ENCODE results near the gene ADAT3.

The ADAT3 gene

DNA sequence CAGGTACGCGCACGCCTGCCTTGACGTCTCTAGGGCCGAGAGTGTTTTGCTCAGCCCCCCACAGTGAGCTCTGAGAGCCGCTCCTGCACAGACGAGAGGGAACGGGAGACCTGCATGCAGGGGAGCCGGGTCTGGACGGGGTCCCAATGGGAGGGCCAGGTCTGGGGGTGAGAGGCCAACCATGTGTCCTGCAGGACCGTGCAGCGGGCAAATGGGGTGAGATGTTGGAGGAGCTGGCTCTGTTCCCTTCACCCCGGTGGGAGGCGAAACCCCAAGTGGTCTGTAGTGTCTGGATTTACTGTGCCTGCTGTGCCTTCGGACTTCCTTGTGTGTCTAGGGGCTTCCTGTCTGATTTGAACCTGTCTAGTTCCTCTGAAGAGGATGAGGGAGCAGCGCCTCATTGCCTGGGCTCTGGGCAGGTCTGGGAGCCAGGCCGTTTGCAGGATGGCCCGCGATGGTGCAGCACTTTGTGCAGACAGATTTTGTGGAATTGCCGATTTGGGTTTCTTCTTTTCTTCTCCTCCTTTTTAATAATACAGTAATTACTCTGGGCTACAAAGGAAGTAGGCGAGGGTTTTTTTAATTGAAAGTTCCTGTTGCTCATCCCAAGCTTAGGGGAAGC, 37.8 kb downstream of the ADAT3 start:
- DNase-seq = no peak

DNA sequence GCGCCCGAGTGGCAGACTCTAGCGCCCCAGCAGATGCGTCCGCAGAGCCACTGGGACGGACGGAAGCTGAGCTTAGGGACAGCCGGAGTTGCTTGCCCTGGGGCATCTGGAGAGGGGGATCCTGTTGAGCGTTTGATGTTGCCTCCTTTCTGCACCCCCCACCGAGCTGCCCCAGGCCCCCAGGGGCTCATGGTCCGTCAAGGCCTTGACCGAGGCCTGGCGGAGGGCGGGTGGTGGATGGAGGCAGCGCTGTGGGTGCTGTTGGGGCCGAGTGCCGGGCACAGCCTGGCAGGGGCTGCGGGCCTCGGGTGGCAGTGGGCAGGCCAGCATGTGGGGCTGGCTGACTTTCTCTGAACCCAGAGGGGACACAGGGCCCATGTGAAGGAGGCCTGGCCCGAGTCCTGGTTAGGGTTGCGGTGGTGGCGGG, 38.5 kb downstream of the ADAT3 start:
- DNase-seq = no peak

DNA sequence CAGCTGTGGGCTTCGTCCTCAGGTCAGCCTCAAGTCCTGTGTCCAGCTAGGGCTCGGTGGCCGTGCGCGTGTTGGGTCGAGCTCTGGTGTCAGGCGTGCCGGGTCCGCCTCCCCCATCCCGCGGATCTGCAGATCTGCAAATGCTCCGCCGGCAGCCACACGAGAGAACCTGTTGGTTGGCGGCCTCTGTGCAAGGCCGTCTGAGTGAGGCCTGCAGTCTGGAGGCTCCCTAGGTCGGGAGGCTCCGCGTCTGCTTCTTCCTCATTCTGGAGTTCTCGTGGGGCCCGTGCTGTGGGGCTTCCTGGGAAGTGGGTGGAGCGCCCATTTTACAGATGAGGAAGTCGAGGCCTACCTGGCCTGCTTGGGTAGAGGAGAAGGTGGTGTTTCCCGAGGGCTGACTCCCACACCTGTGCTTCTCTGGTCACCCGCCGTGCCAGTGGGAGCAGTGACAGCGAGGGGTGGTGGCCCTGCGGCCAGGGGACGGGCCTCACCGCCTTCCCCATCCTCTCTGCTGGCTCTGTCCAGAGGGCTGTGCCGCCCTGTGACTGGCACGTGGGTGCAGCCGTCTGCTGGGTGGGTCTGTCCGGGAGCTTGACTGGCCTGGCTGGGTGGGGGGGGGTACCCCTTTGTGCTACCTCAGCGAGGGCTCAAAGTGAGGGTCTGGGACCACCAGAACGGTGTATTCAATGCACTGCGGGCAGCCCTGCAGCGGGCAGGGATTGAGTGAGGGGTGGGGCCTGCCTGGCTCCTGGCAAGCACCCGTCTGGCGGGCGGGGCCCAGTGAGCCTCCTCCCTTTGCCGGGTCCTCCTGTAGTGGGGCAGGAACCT, 39.1 kb downstream of the ADAT3 start:
- no peak for DNase-seq

DNA sequence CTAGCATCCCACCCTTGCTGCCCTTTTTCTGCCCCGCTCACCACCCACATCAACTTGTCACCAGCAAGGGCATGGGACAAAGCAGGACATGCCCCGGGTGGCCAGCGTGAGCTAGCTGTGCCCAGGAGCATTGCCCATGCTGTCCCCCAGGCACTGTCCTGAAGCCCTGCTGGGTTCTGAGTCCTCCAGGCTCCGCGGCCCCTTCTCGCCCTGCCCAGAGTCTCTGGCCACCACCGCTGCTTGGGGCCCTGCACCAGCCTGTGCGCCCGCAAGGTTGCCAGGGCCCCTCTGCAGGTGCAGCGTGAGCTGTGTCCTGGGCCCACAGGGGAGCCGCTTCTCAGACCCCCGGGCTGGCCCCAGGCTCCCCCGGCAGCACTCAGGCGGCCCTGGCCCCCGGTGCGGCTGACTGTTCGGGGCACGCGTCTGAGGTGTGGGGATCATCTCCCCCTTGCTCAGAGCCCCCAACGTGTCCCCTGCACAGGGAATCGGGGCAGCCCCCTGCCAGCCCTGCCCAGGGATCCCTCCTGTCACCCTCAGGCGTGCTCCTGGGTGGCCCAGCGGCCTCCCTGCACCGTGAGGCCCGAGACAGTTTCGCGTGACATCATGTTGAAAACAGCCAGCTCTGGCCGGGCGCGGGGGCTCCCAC, 39.8 kb downstream of the ADAT3 start:
- DNase-seq = no peak

DNA sequence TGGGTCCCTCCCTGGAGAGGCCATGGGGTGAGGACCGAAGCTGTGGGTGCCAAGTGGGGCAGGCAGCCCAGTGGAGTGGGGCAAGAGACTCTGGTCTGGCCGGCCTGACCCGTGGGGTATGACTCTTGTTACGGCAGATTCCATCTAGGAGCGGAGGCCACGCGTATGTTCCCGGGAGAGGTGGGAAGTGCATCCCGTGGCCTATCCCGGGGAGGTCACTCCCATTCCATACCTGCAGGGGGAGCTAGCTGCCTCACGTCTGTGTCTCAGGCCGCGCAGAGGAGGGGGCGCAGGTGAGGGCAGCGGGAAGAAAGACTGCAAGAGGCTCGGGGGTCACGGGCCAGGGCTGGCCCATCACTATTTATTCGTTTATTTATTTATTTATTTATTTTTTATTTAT, 40.7 kb downstream of the ADAT3 start:
- peak; percentile 35 for DNase-seq

- DNase-seq = no peak
Measured at GRCh38 chr19:1947651-1948209, 42.5 kb downstream of the ADAT3 start.

DNA sequence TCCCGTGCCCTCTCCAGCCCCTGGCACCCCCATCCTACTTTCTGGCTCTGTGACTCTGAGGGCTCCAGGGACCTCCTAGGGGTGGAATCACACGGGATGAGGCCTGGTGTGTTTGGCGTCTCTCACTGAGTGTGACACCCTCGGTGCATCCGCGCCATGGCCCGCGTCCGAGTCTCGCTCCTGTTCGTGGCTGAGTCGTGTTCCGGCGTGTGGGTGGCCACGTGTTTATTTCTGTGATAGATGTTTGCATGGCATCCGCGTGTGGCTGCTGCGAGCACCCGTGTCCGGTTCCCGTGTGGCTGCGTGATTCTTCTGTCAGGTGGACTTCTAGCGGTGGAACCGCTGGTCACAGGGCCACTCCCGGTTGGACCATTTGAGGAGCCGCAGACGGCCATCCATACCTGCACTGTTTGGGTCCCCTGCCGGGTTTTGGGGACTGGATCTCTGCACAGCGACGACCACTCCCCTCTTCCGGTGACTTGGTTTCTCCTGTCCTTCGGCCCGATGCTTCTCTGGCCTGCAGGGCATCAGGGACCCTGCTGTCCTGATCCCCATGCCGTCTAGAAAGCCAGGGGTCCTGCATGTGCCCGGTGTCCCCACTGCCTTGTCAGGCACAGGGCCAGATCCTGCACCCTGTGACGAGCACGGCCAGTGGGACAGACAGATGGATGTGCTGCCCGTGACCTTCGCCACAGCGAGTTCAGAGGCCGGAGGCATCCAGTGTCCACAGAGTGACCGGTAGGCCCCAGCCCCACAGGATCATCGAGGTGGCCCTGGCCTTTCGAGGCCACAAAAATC, 44.3 kb downstream of the ADAT3 start:
- no peak for DNase-seq

DNA sequence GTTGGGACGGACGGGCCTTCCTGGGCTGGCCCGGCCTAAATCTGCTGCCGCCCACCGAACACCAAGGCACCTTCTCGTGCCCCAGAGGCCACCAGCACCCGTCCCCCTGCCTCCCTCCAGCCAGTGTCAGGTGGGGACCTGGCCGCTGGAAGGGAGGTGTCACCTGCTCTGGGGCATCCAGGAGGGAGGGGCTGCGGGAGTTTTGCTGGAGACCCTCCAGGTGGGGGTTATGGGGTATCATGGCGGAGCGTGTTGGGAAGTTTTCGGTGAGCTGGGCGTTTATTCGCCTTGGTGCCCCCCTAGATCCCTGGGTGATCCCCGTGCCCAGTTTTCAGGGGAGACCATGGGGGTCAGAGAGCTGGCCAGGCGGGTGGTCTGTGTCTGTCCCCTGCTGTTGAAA, 45.4 kb downstream of the ADAT3 start:
- DNase-seq = no peak

GRCh38 chr19:1952635-1953034, 47.4 kb downstream of the ADAT3 start:
- DNase-seq = no peak

DNA sequence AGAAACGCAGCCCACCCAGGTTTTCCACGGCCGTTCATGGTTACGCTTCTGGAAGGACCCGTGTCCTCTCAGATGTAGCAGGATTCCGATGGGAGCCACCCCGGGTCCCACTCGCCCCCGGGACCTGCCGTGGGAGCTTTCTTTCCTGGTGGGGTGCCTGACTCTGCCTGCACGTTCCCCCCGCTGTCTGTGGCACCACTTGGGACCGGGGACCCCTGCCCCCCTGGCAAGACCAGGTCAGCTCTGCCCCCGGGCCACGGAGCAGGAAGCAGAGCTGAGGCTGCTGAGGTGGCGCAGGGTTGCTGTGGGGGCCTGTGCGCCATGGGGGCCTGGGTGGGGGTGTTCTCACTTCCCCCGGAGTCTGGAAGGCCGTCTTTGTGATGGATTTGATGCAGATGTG, 47.8 kb downstream of the ADAT3 start:
- DNase-seq = no peak

- no peak for DNase-seq
Measured at GRCh38 chr19:1953441-1954094, 48.4 kb downstream of the ADAT3 start.

DNA sequence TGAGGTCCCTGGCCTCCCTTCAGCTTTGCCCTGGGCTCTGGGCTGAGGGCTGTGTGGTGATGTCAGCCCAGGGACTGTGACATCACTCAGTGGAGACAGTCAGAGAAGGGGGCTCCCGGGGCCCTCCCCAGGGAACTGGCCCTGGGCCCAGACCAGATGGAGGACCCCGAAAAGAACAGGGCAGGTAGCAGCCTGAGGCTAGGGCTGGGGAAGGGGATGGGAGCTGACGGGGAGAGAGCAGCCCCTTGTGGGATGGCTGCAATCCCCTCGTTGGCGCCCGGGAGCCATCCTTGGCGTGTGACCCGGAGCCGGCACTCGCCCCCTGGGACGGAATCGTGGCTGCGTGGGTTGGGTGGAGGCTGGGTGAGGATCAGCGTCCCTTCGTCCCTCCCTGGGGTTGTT, 49.3 kb downstream of the ADAT3 start:
- DNase-seq = no peak

DNA sequence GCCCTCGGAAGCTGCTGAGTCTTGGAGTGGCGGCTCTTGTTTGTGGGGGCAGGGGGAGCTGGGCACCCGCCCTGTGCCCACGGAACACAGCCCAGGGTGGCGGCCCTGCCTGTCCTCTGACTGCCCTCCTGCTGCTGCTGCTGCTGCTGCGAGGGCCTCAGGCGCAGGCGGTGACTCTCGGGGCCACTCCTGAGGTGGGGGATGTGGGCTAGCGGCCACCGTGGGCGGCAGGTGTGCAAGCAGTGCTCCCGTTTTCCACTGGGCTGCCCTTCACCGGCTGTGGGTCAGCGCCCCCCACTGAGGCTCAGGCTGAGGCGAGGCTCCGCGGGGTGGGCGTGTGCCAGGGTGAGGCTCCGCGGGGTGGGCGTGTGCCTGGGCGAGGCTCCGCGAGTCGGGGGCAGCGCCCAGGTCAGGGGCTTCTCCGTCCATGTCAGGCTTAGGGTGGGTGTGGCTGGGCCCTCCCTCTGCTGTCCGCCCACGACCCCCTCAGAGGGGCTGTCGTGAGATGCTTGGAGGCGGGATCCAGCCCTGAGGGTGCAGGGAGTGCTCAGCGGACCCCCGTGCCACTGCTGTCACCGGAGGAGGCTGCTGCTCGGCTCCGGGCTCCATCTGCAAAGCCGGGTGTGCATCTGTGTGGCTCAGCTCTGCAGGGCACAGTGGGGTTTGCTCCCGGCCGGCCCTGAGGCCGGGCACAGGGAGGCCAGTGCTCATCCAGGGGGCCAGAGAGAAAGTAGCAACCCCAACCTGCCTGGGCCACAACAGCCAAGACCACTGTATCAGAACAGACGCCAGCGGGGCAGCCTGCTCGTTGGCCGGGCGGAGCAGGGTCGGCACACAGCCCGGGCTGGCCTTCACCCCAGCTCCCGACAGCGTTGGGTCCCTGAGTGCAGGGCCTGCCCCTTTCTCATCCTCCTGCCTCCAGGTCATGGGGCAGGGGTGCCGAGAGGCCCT, 50.2 kb downstream of the ADAT3 start:
- DNase-seq = no peak

GRCh38 chr19:1956122-1956494, 50.9 kb downstream of the ADAT3 start:
- DNase-seq = no peak

- DNase-seq = no peak
Measured at GRCh38 chr19:1956868-1957492, 51.8 kb downstream of the ADAT3 start.

DNA sequence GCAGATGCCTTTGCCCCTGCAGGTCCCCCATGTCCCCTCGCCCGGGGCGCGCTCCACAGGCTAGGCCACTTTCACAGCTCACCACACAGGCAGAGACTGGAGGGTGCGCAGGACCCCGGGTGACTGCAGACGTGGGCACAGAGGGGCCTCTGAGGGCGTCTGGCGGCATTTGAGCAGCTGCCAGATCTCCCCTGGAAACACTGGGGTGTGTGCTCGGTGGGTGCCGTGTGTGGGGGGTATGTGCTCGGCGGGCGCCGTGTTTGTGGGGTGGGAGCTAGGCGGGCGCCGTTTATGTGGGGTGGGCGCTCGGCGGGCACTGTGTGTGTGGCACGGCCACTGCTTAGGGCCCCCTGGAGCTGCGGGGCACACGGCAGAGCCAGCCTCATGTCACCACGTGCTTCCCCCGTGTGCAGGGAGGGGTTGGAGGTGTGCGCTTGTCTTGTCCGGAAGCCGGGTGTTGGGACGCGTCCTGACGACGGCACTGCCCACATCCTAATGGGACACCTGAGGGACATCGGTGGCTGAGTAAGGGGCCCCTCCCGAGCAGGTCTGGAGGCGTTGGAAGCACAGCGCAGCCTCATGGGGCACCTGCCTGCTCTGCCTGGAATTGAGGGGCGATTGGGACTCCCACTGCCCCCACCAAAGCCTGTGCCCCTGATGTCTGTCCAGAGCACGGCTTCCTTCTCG, 52.5 kb downstream of the ADAT3 start:
- no peak for DNase-seq

DNA sequence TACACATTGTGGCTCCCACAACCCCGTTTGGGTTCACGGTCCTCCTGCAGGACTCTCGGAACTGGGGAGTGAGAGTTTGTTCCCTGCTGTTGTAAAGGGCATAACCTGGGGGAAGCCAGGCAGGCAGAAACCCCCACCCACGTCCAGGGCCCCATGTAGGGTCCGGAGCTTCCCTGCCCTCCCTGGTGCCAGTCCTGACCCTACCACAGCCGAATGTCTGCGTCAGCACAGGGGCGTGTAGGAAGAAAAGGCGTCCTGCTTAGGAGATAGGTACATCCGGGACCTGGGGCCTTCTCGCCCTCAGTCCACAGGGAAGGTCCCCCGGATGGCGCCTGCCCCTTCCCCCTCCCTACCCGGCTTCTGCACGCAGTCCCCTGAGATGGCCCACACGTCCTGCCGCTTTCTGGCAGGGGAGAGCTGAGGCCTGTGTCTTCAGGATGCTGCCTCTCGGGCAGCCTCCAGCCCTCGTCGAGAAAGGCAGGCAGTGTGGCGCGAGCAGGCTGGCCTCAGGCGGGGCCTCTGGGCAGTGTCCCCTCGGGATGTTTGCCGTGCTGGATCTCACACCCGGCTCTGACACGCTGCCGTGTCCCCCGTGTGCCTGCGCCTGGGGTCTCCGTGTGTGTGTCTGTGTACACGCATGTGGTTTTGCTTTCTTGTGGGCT, 54.9 kb downstream of the ADAT3 start:
- DNase-seq = no peak

DNA sequence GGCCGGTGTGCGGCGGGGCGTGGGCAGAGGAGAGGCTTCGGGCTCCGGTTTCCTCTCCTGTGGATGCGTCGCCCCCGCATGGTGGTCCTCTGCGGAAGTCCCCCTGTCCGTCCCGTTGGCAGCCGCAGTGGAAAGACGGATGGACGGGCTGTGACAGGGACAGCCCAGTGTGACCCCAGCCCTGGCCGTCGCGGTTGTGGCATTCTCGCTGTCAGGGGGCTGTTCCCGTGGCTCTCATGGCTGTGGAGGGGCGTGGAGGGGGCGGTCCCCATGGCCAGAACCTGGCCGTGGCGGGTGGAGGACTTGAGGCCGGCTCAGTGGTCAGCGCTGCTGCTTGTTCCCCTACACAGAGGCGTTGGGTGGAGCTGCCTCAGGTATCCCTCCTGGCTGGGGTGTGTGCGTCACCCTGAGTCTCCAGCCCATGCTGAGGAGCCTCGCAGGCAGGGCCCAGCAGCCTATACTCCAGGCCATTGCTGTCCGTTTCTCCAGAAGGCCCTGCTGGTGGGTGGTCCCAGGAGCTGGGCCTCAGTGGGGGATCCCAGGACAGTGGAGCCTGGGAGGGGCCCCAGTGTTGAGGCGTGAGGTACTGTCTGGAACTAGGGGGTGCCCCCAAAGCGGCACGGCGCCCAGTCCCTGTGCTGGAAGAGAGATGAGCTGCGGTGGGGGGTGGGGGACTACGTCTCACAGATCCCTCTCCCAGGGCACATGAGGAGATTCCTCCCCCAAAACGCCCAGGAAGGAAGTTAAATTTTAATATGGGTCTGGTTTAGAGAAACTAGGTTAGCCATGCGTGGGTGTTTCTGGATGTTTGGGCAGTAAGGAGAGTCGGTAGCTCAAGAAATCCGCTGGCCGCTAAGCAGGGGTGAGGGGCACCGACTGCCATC, 56.0 kb downstream of the ADAT3 start:
- no peak for DNase-seq

- DNase-seq = no peak
Measured at GRCh38 chr19:1962674-1963073, 57.5 kb downstream of the ADAT3 start.
